NCI-H748 (cell line): ENCODE measurements around the gene CFAP99.

ENCODE experiments used
- DNase-seq: peaks from one replicate; lab custom pipeline; 2025; ENCODE audit not compliant: unreplicated experiment; lab: John Stamatoyannopoulos, UW

Gene CFAP99

DNA sequence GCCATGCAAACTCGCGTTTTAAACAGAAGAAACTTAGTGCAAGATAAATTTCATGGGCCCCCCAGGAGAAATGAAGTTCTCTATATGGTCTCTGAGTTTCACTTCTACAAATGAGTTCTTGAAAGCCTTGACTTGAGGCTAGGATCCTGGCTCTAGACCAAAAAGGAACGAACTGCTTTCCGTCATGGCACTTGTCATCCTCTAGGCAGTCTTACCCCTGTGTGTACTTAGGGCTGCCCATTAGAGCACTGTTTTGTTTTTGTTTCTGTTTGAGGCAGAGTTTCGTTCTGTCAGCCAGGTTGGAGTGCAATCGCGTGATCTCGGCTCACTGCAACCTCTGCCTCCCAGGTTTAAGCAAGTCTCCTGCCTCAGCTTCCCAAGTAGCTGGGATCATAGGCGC is 79.2 kb downstream of the CFAP99 start:
- no peak for DNase-seq

- DNase-seq = no peak
These were observed 81.8 kb downstream of the CFAP99 start for GRCh38 chr4:2500547-2500946.

DNA sequence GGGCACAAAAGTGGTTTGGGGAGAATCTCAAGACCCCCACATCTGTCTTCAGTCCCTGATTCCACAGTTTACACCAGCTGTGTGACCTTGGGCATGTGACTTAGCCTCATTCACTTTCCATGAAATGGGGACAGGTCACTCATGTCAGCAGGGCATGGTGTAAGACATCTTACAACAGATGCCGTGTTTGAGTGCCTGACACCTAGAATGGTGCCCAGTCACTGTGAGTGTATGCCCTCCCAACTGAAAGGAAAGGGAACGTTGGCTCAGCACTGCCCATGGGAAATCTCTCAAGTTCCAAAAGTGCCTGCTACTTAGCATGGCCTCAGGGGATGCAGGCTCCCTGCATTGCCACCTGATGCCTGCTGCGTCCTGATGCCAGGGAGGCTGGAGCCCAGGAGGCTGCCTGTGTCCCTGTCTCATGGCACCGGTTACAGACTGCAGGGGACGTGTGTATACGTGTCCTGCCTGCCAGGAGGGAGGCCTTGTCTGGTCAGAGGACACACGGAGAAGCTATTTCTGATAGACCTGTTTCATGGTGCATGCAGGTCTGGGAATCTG is 82.4 kb downstream of the CFAP99 start:
- DNase-seq = no peak

- no peak for DNase-seq
These were observed 85.1 kb downstream of the CFAP99 start for GRCh38 chr4:2503809-2504208.

DNA sequence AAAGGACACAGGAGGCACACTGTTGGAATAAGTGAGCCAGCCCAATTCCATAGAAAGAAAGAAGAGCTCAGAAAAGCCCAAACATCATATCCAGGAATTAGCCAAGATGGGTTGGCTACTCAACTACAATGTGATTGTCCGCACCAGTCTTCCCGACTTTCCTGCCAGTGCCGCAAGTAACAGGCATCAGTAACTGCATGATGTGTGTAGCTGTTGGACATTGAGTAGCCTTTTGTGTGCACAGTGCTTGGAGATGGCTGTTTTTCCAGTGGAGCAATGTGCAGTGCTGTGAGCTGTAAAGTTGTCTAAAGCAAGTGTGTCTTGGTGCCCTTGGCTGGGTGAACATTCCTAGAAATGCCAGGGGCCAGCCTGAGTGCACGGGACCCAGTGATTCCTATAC is 88.5 kb downstream of the CFAP99 start:
- DNase-seq = no peak

- no peak for DNase-seq
These were observed 89.1 kb downstream of the CFAP99 start for GRCh38 chr4:2507855-2508254.

DNA sequence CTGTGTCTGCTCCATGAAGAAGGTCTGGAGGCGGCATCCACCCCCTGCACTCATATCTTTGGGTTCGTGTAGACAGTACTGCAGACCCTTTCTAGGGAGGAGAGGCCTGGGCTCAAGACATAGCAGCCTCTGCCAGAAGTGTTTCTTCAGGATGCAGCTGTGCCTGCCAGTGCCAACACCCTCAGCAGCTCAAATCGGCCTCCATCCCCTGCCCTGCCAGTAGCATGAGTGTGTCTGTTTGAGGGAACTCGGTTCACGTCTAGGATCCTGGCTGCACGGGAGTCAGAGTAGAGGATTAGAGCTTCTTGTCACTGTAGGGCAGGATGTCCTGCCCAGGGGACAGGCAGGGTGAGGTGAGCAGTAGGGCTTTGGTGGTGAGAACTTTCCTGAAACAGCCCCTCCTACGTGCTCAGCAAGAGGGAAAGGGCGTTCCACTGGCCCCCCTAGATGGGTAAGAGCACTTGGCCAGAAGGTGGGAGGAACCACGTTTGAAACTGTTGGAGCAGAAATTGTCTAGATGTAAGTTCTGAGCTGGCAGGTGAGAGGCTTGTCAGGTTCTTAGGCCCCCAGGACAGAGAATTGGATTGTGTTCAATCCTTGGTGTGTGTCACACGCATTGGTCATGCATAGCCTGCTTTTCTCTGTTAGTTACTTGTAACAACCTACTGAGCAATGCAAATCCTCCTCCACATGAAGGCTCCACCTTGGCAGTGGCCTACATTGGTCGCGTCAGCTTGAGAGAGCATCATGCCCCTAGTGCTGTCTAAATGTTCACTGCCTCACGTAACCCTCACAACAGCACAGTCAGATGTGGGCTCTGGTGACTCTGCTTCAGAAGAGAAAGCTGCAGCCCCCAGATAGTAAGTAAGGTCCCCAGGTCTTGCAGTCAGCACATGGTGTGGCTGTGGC is 91.8 kb downstream of the CFAP99 start:
- DNase-seq = no peak

GRCh38 chr4:2511645-2512131 is 92.9 kb downstream of the CFAP99 start:
- no peak for DNase-seq
